SK-N-SH treated with all-trans-retinoic acid at 6 μM for 48 hours (cell line): Measurements from ENCODE around the gene NHS.

ENCODE experiments used
- ARNTL ChIP-seq: fragments of 450-650 bp; formaldehyde crosslinking; IDR thresholded peaks from 2 replicates; pipeline ENCODE4 v1.5.0; 2020; ENCODE audit warnings: low read depth, mild to moderate bottlenecking, moderate library complexity, borderline replicate concordance
- BACH2 ChIP-seq: fragments of 250-450 bp; sonication (Bioruptor Pico); IDR thresholded peaks from 2 replicates; pipeline ENCODE4 v1.9.0; 2021; ENCODE audit warnings: mild to moderate bottlenecking, borderline replicate concordance
- GLIS3 ChIP-seq: fragments of 250-450 bp; sonication (Bioruptor Pico); IDR thresholded peaks from 2 replicates; pipeline ENCODE4 v1.5.0; 2020; ENCODE audit warnings: mild to moderate bottlenecking, moderate library complexity
- ISL1 ChIP-seq: fragments of 250-450 bp; sonication (Bioruptor Pico); IDR thresholded peaks from 2 replicates; pipeline ENCODE4 v2.1.2; 2022; ENCODE audit warnings: mild to moderate bottlenecking, moderate library complexity
- TCF4 ChIP-seq: fragments of 250-450 bp; sonication (Bioruptor Pico); IDR thresholded peaks from 2 replicates; pipeline ENCODE4 v1.8.0; 2021; ENCODE audit warnings: mild to moderate bottlenecking, moderate library complexity, borderline replicate concordance
- TOX ChIP-seq: fragments of 250-450 bp; sonication (Bioruptor Pico); IDR thresholded peaks from 2 replicates; pipeline ENCODE4 v1.8.0; 2021; ENCODE audit warnings: mild to moderate bottlenecking, moderate library complexity, borderline replicate concordance
- ZFP3 ChIP-seq: fragments of 250-450 bp; sonication (Bioruptor Pico); IDR thresholded peaks from 2 replicates; pipeline ENCODE4 v1.5.0; 2020; ENCODE audit warnings: mild to moderate bottlenecking, moderate library complexity
- ZFP30 ChIP-seq: fragments of 450-650 bp; formaldehyde crosslinking; IDR thresholded peaks from 2 replicates; pipeline ENCODE4 v1.5.0; 2022; ENCODE audit warnings: mild to moderate bottlenecking, moderate library complexity
- ZNF565 ChIP-seq: fragments of 450-650 bp; formaldehyde crosslinking; conservative IDR thresholded peaks from 2 replicates; pipeline ENCODE4 v1.5.0; 2020; ENCODE audit warnings: low read depth, mild to moderate bottlenecking, moderate library complexity
- TF ChIP-seq, protein P1 (sequence below): fragments of 250-450 bp; sonication (Bioruptor Pico); IDR thresholded peaks from 2 replicates; pipeline ENCODE4 v1.5.1; 2020; ENCODE audit warnings: low read depth, mild to moderate bottlenecking, moderate library complexity
- TF ChIP-seq, protein P2 (sequence below): fragments of 250-450 bp; sonication (Bioruptor Pico); IDR thresholded peaks from 2 replicates; pipeline ENCODE4 v1.8.0; 2021; ENCODE audit warnings: low read depth, mild to moderate bottlenecking, moderate library complexity, borderline replicate concordance
- TF ChIP-seq, protein P3 (sequence below): fragments of 250-450 bp; sonication (Bioruptor Pico); IDR thresholded peaks from 2 replicates; pipeline ENCODE4 v1.5.1; 2021; ENCODE audit warnings: mild to moderate bottlenecking, moderate library complexity

DNA sequence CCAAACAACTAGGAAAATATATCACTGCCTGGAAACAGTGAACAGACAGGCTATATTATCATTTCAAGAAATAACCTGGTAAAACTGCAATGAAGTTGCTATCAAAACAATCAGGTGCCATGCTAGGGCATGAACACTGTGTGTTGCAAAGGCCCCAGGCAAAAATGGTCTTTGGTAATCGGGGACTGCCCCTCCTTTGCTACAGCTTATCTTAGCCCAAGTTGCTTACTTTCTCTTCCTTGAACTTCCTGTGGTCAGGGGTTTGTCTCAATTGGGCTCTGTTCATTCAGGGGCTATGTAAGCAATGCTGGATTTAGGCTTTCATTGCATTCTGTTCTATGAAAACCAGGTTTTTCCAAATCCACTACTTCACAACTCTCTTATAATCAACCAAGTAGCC lies 392.7 kb downstream of the NHS start:
- TF ChIP-seq, protein P1, sequence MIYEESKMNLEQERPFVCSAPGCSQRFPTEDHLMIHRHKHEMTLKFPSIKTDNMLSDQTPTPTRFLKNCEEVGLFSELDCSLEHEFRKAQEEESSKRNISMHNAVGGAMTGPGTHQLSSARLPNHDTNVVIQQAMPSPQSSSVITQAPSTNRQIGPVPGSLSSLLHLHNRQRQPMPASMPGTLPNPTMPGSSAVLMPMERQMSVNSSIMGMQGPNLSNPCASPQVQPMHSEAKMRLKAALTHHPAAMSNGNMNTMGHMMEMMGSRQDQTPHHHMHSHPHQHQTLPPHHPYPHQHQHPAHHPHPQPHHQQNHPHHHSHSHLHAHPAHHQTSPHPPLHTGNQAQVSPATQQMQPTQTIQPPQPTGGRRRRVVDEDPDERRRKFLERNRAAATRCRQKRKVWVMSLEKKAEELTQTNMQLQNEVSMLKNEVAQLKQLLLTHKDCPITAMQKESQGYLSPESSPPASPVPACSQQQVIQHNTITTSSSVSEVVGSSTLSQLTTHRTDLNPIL, result no peak
- no peak for TF ChIP-seq ZFP30 (CRISPR knock-in tag)
- TF ChIP-seq, protein P2, sequence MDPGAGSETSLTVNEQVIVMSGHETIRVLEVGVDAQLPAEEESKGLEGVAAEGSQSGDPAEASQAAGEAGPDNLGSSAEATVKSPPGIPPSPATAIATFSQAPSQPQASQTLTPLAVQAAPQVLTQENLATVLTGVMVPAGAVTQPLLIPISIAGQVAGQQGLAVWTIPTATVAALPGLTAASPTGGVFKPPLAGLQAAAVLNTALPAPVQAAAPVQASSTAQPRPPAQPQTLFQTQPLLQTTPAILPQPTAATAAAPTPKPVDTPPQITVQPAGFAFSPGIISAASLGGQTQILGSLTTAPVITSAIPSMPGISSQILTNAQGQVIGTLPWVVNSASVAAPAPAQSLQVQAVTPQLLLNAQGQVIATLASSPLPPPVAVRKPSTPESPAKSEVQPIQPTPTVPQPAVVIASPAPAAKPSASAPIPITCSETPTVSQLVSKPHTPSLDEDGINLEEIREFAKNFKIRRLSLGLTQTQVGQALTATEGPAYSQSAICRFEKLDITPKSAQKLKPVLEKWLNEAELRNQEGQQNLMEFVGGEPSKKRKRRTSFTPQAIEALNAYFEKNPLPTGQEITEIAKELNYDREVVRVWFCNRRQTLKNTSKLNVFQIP (CRISPR knock-in tag), result no peak
- TF ChIP-seq TCF4 (CRISPR knock-in tag), result no peak
- TF ChIP-seq ZFP3 (CRISPR knock-in tag), result no peak
- TF ChIP-seq ZNF565 (CRISPR knock-in tag), result no peak
- no peak for TF ChIP-seq BACH2
- TF ChIP-seq, protein P3, sequence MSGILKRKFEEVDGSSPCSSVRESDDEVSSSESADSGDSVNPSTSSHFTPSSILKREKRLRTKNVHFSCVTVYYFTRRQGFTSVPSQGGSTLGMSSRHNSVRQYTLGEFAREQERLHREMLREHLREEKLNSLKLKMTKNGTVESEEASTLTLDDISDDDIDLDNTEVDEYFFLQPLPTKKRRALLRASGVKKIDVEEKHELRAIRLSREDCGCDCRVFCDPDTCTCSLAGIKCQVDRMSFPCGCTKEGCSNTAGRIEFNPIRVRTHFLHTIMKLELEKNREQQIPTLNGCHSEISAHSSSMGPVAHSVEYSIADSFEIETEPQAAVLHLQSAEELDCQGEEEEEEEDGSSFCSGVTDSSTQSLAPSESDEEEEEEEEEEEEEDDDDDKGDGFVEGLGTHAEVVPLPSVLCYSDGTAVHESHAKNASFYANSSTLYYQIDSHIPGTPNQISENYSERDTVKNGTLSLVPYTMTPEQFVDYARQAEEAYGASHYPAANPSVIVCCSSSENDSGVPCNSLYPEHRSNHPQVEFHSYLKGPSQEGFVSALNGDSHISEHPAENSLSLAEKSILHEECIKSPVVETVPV, result no peak
- no peak for TF ChIP-seq TOX (CRISPR knock-in tag)
- TF ChIP-seq ARNTL (CRISPR knock-in tag), result no peak
- TF ChIP-seq ISL1 (CRISPR knock-in tag), result no peak
- TF ChIP-seq GLIS3 (CRISPR knock-in tag), result no peak
